ENCODE results near the gene RBBP8NL. TPM values are rescaled to one million over a fixed set of nuclear protein-coding genes. Genes with fewer than 3 reads are reported as not detected.
"Not testable (repeated sequence)": the region's sequence is repeated elsewhere in the genome, so short reads cannot be mapped to it uniquely, and the experiment has no call there.

The RBBP8NL gene
- total RNA-seq, 1 experiment from 2014 or later, result not detected

DNA sequence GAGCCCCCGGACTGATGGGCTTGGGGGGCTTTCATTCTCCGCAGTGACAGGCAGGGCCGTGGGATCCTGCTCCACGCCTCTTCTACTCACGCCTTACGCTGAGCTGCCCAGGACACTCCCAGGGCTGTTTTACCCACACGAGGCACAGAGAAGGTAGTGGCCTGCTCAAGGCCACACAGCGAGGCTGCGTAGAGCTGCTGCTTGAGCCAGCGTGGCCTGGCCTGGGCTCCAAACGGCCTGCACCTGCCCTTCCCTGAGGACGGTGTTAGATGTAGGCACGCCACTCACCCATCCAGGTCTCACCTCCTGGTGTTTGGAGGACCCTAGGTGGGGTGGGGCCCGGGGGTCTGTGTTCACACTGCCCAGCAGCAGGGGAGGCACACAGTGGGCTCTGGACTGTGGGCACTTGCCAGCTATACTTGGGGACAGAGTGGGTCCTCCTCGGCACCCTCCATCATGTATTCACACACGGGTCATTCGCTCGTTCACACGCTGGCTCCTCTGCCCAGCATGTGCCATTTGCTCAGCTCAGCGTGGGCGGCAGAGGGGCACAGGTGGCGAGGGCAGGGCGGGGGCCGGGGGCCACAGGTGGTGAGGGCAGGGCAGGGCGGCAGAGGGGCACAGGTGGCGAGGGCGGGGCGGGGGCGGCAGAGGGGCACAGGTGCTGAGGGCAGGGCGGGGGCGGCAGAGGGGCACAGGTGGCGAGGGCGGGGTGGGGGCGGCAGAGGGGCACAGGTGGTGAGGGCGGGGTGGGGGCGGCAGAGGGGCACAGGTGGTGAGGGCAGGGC is 18.4 kb upstream of the RBBP8NL start:
- no peak for DNase-seq (ENCODE audit: low spot score)

DNA sequence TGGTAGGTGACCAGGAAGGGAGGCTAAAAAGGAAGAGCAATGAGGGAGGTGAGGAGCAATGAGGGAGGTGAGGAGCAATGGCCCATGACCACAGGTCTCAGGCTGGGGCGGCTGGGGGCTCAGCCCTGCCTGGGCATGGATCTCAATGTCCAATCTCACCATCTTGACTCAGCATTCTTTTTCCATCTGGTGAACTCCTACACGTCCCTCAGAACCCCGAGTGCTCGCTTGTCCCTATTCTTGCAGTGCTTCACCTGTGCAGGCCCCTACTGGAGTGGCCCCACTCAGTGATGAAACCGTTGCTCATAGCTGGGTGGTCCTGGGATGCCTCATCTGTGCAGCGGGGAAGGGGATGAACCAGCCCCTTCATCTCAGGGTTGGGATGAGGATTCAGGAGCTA is 16.9 kb upstream of the RBBP8NL start:
- no peak for DNase-seq (ENCODE audit: low spot score)

DNA sequence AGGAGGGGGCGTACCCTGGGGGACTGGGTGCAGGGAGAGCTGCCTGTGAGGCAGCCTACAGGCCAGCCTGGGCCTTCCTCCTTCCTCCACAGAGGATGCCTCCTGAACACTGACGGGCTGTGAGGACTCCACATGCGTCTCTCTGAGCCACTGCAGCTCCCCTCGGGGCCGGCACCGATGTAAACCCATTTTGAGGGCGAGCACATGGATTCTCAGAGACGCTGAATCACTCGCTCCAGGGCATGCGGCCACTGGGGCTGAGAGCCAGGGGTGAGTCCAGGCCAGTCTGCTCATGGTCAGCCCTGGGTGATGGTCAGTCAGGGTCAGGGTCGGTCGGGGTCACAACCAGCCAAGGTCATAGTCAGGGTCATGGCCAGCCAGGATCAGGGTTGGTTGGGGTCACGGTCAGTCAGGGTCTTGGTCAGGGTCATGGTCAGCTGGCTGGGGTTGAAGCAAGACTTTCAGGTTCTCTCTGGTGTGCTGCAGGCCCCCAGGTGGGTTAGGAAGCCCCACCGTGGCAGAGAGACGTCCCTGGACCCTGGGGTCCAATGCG is 14.7 kb upstream of the RBBP8NL start:
- DNase-seq (ENCODE audit: low spot score), result no peak

GRCh38 chr20:62439218-62439617 is 11.9 kb upstream of the RBBP8NL start:
- no peak for DNase-seq (ENCODE audit: low spot score)

- no peak for DNase-seq (ENCODE audit: low spot score)
Observed at GRCh38 chr20:62437927-62438326, 10.6 kb upstream of the RBBP8NL start.

DNA sequence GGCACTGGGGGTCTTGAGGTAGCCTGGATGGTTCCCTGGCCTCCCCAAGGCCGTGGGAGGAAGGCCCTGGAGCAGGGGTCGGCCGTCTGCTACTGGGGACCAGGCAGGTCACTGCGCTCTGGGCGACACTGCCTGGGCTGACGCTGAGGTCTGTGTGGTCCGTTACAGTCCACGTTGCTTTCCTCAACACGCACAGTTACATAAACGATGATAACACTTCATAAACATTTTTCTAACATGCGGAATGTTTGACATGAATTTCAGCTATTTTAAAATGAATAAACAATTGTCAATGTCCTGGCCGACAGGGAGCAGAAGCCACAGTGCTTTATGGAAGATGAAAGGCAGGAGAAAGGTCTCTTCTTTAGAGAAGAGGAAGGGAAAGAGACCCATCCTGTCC is 10.2 kb upstream of the RBBP8NL start:
- DNase-seq (ENCODE audit: low spot score), result no peak

GRCh38 chr20:62436692-62437091 is 9.4 kb upstream of the RBBP8NL start:
- no peak for DNase-seq (ENCODE audit: low spot score)

DNA sequence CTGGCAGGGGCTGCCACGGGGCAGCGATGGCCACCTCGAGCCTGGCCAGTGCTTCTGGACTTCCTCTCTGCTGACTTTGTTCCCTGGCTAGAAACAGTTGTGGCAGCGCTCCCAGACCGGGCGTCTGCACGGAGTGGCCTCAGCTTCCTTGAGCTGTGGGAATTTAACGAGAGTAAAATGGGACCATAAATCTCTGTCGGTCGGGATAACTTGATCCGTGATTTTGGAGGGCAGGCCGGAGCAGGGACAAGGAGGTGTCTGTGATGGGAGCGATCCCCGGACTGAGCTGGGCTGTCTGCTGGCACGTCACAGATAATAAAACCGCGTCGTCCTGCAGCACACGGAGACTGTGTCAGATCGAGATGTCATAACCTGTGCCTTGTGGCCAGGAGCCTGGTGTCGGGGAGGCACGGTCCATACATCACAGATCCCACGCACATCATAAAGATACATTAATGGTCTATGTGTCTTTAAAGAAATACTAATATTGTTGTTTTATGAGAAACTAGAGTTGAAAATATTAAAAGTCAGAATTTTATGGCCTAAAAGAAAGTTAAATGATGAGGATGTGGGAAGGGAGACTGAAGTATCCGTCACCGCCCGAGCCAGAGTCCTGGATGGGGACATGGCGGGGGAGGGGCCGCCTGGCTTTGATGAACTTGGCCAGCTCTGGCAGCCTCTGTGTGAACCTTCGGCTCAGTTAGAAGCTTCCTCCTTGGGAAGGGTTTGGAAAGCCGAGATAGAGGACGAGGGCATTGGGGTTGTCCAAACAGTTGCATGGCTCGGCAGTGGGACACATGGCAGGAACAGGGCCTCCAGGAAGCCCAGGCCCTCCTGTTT is 6.5 kb upstream of the RBBP8NL start:
- DNase-seq (ENCODE audit: low spot score), result no peak

- DNase-seq (ENCODE audit: low spot score), result no peak
Observed at GRCh38 chr20:62430866-62431447, 3.6 kb upstream of the RBBP8NL start.

GRCh38 chr20:62430311-62430853 is 3.0 kb upstream of the RBBP8NL start:
- DNase-seq (ENCODE audit: low spot score), result no peak

DNA sequence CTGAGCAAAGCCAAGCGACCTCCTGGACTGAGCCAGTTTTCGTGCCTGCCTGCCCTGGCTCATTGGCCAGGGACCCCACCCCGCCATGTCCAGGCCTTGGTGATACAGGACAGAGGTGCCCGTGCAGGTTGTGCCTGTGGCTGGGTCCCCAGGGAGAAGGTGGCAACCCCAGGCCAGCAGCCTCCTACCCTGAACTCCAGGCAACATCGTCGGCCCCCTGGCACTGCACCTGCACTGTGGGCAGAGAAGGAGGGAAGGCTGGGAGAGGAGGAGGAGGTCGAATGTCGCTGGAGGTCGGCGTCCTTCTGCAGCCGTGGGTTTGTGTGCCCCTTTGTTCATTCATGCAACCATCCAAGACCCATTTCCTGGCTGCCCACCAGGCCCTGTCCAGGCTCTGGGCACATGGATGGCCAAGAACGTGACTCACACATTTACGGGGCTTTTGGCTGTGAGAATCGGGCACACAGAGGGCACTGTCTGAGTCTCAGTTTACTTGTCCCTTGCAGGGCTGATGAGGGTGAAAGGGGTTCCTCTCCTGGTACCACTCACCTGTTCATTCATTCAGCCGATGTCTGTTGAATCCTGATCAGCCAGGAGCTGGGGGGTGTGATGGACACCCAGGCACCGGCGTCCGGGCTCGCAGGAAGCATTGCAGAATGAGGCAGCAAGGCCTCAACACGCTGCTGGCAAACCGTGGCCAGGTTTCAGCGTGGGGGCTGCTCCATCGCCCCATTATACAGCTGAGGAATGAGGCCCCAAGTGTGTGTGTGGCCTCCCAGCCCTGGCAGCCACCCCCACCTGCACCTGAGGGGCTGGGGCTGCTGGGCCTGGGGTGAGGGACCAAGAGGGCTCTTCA is 2.3 kb upstream of the RBBP8NL start:
- no peak for DNase-seq (ENCODE audit: low spot score)

DNA sequence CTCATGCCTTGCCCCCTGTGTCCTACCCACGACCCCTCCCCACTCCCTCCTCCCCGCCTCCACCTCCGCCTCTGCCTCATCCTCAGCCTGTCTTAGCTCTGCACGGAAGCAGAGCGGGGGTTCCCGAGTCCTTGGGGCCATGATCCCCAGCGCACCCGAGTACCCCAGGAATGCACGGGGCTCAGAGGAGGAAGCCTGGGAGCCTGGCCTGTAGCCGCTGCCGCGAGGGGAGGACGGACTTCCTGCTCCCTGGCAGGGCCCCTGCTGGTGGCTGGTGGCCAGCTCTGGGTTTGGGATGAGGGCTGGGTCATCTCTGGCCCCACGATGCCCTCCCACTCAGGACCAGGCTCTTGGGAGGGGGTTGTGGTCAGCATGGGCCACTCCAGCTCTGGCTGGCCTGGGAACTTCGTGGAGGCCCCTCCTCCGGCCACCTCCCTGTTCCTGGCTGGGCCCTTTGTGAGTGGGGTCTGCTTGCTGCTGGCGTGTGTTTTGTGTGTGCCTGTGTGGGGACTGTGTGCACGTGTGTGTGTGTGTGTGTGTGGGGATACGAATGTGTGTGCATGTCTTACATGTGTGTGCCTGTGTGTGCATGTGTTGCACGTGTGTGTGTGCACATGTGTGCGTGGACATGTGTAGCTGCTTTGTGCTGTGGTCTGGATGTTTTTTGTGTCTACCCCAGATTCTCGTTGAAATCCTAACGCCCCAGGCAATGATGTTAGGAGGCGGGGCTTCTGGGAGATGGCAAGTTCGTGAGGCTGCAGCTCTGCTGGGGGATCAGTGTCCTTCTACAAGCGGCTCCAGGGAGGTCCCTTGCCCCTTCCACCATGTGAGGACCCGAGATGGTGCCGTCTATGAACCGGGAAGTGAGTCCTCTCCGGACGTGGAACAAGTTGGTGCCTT is 1.3 kb upstream of the RBBP8NL start:
- DNase-seq (ENCODE audit: low spot score), result no peak

DNA sequence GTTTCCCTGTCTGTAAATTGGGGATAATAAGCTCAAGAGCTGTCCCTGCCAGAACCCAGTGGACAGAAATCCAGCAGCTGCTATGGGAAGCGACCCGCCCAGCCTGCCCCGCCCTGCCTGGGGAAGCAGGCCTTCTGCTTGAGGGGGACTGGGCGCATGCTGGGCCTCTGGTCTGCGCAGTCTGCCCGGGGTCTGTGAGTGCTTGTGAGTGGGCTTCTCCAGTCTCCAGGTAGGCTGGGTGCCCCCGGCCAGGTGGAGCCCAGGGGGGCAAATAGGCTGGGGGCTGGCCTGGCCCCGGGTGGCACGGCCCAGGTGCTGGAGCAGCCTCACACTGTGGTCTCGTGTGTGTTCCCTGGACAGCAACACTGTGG is 648 bp upstream of the RBBP8NL start:
- DNase-seq (ENCODE audit: low spot score), result no peak

GRCh38 chr20:62426699-62427131 is 624 bp downstream of the RBBP8NL start:
- DNase-seq (ENCODE audit: low spot score), result no peak

DNA sequence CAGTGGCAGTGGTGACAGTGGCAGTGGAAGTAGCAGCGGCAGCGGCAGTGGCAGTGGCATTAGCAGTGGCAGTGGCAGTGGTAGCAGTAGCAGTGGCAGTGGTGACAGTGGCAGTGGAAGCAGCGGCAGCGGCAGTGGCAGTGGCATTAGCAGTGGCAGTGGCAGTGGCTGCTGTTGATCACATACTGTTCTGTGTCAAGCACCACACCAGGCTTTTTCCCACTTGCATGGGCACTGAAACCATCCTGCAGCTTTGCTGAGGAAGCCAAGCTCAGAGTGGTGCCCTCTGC is 1.3 kb downstream of the RBBP8NL start:
- DNase-seq (ENCODE audit: low spot score), result not testable (repeated sequence)

DNA sequence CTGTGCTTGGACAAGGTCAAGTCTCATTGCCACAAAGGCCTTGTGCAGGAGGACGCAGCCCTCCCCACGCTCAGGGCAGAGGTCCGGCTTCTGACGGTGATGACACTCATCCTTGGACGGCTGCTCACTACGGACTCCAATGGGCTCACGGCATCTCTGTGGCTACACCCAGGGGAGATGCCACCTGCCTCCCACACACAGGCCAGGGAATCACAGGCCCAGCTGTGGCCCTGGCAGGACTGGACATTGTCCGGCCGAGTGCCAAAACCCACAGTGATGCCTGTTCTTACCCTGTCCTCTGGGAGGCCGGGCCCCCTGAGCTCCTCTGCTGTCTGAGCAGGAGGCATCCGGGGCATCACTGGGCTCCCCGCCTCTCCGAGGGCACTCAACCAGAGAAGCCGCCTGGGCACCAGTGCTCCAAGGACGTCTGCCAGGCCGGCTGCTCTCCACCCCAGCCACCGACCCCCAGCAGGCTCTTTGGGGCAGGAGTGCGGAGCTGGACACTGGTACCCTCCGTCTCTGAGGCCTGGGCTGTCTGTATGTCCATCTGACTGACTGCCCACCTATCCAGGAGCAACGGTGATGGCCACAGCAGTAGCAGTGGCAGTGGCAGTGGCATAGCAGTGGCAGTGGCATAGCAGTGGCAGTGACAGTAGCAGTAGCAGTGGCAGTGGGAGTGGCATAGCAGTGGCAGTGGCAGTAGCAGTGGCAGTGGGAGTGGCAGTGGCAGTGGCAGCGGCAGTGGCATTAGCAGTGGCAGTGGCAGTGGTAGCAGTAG is 1.9 kb downstream of the RBBP8NL start:
- DNase-seq (ENCODE audit: low spot score), result no peak

DNA sequence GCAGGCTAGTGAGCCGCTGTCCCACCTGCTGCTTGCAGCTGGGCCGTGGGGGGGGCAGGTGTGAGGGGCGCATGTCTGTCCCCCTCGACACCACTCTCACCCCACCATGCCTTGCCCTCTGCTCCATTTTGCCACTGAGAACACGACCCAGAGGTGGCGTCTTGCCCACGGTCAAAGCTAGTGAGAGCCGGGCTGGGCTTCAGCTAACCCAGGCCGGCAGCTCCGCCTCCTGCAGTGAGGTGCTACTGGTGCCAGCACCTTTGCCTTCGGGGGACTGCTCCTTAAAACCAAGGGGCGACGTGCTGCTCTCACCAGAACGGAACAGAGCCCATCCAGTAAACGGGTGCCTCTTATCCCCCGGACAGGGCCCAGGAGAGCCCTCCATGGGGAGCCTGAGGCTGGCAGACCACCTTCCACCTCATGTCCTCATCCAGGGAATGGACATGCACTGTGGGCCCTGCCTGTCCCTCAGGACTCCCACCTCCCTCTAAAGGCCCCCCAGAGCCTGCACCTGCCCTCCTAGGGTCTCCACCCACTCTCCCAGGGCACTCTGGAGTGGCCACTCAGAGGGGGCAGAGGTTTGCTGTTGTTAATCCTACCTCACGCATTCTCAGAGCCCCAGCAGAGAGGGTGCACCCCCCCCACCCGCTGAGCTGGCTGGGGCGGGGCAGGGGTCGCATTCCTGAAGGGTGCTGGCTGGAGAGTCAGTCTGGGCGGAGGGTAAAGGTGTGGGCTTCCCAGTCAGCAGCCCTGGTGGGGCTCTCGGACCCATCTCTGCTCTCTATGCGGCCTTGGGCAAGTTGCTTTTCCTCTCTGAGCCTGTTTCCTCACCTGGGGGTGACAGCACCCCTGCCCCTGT is 2.9 kb downstream of the RBBP8NL start:
- DNase-seq (ENCODE audit: low spot score), result no peak

- DNase-seq (ENCODE audit: low spot score), result no peak
Observed at GRCh38 chr20:62423326-62423706, 4.0 kb downstream of the RBBP8NL start.
